Left renal cortex interstitium (tissue), 4 donors: ENCODE results near the gene UBE2QL1. TPM values are rescaled to one million over a fixed set of nuclear protein-coding genes. Genes with fewer than 3 reads are reported as not detected.
A peak's percentile ranks its signal among the peaks of the same experiment; 100 is the strongest.

ENCODE experiments used
- DNase-seq, 4 donors: peaks; one replicate each; pipeline ENCODE4 v3.0.0-alpha.2; 2013; ENCODE audit warnings: low read depth in 4 of 4, low spot score in 2 of 4, missing footprints in 1 of 4
- polyA plus RNA-seq, 4 donors: library from polyadenylated mRNA; unstranded; fragments of 120-200 nt; gene quantifications; one replicate each; pipeline ENCODE4 v1.2.1, GENCODE V29; 2013; ENCODE audit not compliant: insufficient read length in 4 of 4

UBE2QL1 gene
- polyA plus RNA-seq, 4 donors: 0.82 to 1.6 (median 1.2) TPM

DNA sequence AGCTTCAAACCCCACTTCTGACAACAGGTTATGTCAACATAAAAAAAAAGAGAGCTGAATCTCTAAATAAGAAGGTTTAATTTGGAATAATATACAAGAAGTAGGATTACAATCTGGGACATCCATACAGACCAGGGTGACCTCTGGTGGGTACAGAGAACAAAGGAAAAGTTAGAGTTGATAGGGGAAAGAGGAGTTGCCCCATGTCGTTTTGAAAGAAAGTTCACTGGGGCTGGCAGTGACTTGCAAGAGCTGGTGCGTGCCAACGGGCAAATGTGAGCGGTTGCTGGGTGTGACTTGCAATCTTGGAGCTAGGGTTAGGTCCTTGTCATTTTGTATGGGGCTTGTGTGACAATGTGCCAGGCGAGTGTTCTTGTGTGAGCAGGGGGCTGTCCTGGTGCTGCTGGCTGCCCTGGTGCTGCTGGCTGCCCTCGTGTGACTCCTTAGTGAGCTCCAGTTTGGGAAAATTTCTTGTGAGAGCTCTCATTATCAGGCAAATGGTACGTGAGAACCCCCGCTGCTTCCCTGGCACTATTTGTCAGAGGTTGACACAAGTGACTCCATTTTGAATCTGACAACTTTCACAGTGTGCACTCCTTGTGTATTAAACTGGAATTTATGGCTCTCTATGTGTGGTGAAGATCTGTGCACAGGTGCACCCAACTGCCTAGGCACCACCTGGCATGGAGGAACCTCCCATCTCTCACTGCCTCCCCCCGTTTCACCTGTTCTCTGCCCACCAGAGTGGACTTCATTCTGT, 69.8 kb downstream of the UBE2QL1 start:
- DNase-seq: no peak

DNA sequence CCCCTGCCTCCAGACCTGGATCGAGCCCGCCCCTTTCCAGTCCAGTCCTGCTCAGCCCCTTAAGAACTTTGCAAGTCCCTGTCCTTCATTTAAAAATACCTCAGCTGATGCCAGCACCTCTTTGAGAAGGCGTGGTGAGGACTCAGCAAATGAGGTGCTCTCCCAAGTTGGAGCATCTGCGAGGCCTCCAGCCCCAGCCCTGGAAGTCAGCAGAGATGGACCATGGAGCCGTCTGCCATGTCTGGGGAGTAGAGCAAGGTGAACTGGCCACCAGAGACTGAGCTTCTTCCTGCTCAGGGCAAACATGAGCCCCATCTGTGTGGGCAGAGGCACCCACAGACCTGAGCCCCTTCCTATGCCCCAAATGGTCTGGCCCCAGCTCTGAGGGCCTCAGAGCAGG, 71.5 kb downstream of the UBE2QL1 start:
- no peak for DNase-seq

DNA sequence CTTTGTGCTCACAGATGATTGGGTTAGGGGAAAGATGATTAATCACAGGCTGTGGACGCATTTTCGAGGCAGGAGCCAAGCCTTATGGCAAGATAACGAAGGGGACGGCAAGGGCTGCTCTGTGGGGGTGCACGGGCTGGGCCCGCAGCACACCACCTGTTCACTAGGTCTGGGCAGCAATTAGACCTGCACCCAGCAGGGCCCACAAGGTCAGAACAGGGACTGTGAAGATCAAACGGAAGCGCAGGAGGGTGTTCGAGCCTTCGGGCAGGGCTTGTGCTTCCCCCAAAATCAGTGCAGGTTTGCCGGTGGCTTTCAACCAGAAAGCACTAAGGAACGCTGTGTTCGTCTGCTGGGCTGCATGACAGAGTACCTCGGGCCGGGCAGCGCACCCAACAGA, 73.7 kb downstream of the UBE2QL1 start:
- no peak for DNase-seq

DNA sequence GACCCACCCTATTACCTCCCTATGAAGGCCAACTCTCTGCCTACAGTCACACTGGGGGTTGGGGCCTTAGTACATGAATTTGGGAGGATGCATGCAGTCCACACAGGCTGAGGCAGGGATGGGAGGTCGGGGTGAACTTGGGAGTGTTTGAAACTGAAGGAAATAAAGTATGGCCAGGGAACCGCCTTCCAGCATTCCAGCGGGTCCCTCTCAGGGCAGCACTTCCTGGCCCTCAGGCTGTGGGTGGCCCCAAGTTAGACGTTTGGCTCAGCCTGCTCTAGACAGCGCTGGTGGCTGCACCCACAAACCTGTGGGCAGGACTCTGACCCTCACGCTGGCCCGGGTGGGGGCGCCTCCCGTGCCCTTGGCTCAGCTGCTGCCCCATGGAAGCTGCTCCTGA, 74.3 kb downstream of the UBE2QL1 start:
- no peak for DNase-seq

DNA sequence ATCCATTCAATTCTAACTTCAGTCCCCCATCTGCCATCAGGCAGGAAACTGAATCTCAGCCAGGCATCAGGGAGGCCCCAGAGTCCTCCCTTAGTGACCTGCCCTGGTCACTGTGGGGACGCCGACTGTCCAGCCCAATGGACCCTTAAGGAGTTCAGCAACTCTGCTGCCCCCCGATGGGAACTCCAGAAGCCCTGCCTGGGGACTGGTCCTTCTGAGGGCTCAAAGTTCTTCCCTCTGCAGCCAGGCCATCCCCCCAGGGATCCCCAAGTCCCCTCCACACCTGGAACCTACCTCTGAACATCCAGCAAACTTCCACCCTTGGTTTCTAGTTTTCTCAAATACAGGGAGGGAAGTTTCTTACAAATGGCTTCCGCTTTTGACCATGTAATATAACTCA, 76.8 kb downstream of the UBE2QL1 start:
- no peak for DNase-seq

DNA sequence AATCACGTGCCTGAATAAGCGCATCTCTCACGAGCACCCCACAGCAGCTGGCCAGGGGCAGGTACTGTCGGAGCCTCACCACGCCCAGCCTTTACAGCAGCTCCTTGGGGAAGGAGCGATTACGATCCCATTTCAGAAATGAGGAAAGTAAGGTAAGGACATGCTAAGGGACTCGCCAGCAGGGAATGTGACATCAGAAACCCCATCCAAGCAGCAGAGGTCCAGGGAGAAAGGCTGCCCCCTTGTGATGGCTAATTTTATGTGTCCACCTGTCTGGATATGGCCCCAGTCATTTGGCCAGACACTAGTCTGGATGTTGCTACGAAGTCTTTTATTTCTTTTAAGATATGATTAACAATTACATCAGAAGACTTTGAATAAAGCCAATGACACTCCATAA, 77.3 kb downstream of the UBE2QL1 start:
- DNase-seq: peak in 3 of 4 donors; percentile 3 to 11 (median 10)

DNA sequence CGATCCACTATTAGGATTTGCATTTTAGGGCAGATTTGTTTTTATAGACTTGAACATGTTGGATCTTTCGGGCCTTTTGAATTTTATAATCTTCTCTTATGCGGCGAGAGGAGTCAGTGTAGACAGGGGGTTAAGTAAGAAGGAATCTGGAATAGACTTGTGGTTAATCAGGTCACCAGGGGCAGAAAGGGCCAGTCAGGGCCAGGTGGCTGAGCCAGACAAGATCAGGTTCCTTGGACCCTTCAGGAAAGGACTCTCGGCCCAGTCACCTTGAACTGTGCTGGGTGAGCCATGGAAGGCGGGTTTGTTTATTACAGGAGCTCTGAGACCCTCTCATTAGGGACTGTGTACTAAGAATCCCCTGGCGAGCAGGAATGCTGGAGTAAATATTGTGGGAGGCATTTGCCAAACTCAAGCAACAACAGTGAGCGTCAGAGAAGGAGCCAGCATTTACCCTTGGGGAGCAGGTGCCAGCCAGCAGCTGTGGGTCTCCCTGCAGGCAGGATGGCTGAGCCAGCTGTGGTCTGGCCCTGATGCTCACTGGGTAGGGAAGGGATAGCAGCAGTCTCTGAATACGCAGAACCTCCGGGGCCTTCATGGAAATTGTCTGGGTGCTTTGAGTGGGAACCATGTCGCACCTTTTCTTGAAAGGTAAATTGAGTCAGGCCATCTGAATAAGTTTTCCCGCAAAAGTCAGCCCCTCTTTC, 79.2 kb downstream of the UBE2QL1 start:
- no peak for DNase-seq

DNA sequence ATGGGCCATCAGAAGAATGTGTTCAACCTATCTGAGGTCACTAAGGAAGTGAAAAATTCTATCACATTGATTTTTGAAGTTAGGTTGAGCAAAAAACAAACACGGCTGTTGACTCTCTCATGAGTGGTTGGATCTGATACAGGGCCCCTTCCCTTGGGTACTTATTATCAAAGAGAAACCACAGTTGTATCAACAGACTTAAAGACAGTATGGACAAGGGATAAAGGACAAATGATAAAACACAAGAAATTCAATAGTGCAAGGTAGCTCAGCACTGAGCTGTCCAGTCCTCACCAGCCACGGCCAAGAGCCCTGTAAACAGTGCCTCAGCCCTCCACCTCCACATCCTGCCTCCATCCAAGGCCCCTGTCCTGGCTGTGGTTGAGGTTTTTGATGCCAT, 86.9 kb downstream of the UBE2QL1 start:
- no peak for DNase-seq

DNA sequence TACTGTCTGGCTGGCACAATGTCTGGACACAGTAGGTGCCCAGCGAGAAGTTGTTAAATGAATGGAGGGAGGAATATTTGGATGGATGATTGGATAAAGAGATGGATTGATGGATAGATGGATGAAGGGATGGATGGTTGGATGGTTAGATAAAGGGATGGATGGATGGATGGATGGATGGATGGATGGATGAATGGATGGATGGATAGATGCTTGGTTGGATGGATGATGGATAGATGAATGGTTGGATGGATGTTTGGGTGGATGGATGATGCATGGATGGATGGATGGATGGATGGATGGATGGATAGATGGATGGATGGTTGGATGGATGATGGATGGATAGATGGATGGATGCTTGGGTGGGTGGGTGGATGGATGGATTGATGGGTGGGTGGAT, 90.4 kb downstream of the UBE2QL1 start:
- no peak for DNase-seq

DNA sequence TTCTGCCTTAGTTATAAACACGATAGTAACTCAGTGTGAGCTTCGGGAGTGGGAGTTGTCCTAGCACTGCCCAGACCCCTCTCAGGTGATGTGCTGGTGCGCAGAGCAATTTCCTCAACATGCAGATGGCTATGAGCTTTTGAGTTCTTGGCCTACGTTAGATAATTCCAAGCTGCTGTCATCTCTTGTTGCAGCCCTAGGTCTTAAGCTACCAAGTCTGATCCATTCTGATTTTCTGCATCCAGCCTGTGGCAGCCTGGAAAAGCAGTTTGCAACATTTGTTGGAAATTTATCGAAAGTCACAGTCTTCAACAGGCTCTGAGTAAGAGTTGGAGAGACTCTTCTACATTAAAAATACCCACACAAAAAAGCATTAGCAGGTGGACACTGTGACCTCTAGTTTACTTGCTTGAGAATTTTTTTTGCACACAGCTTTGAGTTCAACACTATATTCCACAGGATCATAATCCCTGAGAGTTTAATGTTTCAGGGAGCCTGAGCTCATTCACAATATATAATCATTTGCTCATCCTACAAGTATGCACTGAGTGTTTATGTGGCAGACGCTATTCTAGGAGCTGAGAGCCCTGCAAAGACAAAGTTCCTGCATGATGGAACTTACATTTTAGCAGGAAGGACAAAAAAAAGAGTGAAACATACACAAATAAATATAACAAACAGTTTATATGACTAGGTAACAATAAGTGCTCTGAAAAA, 91.6 kb downstream of the UBE2QL1 start:
- DNase-seq: no peak

DNA sequence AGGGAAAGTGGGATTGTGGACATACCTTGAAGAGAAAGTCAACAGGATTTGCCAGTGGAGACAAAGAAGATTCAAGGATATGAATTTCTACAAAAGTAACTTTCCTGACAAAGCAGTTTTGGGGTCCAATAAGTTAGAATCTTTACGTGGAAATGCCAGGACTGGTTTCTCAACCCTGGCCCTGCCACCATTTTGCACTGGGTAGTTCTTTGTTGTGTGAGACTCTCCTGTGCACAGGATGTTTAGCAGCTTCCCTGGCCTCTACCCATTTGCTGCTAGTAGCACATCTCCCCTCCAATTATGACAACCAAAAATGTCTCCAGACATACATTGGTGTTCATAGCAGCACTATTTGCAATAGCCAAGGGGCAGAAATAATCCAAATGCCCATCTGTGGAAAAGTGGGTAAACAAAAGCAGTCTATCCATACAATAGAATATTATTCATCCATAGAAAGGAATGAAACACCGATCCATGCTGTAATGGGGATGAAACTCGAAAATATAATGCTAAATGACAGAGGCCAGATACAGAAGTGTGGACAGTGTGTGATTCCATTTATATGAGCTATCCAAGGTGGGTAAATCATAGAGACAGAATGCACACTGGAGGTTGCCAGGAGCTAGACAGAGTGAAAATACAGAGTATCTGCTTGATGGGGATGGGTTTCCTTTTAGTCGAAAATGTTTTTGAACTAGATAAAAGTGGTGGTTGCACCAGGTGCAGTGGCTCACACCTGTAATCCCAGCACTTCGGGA, 92.8 kb downstream of the UBE2QL1 start:
- DNase-seq: no peak

DNA sequence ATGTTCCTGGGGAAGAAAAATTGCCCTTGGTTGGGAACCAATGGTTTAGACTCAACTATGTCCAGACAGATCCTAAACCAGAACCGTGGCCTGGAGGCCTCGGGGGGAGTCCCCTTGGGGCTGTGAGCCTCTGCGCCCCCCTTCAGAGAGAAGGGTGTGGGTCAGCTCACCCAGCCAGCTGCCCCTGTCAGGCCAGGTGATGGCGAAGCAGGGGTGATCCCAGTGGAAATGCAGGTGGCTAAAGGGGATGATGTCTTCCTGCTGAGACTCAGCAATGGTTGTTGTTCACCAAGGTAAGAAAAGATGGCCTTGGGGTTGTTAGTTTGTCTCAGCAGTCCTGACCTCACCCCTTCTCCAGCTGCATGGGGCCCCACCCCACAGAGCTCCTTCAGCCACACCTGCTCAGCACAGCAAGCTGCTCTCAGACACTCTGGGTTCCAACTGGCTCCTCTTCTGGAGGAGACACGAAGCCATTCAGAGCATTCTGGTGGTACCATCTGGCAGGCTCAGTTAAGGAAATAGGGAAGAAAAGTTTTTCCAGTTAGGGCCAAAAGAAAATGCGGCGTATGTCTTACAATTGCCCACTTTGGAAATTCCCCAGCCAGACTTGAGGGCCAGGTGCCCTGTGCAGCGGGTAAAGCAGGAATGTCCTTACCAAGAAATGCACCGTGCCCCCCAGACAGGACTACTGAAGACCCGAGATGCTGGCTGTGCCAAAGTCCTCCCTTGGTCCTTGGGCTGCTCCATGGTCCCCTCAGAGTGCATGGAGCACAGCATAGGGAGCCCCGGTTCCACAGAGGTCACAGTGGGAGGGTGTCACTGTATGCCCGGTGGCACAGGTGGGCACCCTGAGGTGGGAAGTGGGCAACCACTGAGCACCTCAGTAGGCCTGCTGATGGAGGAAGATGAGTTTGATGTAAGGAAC, 94.0 kb downstream of the UBE2QL1 start:
- DNase-seq: no peak

DNA sequence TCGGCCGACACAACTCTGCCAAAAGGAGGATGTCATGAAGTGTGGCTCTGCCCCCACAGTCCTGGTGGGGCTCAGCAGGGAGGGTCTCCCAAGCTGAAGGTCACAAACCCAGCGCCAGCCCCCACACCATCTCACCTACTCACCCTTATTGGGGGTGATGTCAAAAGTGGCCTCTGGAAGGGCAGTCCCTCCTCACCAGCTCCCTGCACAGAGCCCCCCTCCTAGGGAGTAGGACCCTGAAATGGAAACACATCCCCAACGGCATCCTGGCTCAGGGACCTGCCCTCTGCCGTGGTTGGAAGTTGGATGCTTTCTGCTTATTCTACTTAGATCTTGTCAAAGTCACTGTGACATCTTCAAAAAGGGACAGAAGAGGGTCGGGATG, 94.7 kb downstream of the UBE2QL1 start:
- DNase-seq: no peak

DNA sequence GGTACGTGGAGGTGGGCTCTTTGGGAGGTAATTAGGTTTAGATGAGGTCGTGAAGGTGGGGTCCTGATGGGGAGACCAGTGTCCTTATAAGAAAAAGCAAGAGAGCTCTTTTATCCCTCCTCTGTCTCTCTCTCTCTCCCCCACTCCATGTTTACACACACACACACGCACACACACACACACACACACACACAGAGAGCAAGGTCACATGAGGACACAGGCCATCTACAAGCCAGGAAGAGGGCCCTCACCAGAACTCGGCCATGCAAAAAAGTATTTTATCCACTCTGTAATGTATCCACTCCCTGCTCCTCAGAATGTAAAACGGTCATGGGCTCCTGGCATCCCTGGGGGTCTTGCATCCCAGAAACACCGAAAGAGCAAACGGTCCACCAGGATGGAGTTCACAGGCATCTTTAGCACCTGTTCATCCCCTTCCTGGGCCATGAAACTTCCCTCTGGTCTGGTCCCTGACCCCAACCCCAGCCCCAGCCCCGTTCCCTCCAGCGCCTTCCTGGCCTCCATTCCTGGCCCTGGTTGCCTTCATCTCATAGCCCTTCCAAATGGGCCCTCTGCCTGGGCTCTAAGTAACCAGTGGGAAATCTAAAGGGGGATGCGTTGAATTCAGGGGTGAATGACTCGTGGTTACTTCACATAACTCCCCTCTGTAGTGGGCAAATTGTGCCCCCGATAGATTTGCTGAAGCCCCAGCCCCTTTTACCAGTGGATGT, 95.3 kb downstream of the UBE2QL1 start:
- DNase-seq: no peak

Other genes with a start within 250 kb of the UBE2QL1 start
- 10 to 100 TPM; 36.7 to 47.2 (median 39.9) TPM for gene MED10, start 70.3 kb upstream of the UBE2QL1 start, polyA plus RNA-seq
- 10 to 100 TPM; 41.2 to 67.4 (median 53.9) TPM for gene NSUN2, start 184.2 kb downstream of the UBE2QL1 start, polyA plus RNA-seq
- 10 to 100 TPM; 10.7 to 13.5 (median 12.2) TPM for gene SRD5A1, start 184.6 kb downstream of the UBE2QL1 start, polyA plus RNA-seq